ENCODE measurements around the gene ZMYM2.

Gene ZMYM2

GRCh38 chr13:20093951-20094350 lies 135.4 kb downstream of the ZMYM2 start:
- H3K4me3 ChIP-seq (ENCODE audit: low read depth, low read length) = no peak overlapping the region
- no peak for DNase-seq (ENCODE audit: low read depth)

- no peak overlapping the region for H3K4me3 ChIP-seq (ENCODE audit: low read depth, low read length)
- no peak for DNase-seq (ENCODE audit: low read depth)
These were observed 140.8 kb downstream of the ZMYM2 start for GRCh38 chr13:20099319-20099718.

- H3K4me3 ChIP-seq (ENCODE audit: low read depth, low read length) = no peak overlapping the region
- DNase-seq (ENCODE audit: low read depth) = no peak
These were observed 143.2 kb downstream of the ZMYM2 start for GRCh38 chr13:20101467-20102316.

- no peak overlapping the region for H3K4me3 ChIP-seq (ENCODE audit: low read depth, low read length)
- no peak for DNase-seq (ENCODE audit: low read depth)
These were observed 144.1 kb downstream of the ZMYM2 start for GRCh38 chr13:20102525-20103180.

- H3K4me3 ChIP-seq (ENCODE audit: low read depth, low read length) = no peak overlapping the region
- no peak for DNase-seq (ENCODE audit: low read depth)
These were observed 146.7 kb downstream of the ZMYM2 start for GRCh38 chr13:20105161-20105689.

- no peak overlapping the region for H3K4me3 ChIP-seq (ENCODE audit: low read depth, low read length)
- no peak for DNase-seq (ENCODE audit: low read depth)
These were observed 148.2 kb downstream of the ZMYM2 start for GRCh38 chr13:20106742-20107141.

GRCh38 chr13:20109037-20109436 lies 150.5 kb downstream of the ZMYM2 start:
- H3K4me3 ChIP-seq (ENCODE audit: low read depth, low read length) = no peak overlapping the region
- no peak for DNase-seq (ENCODE audit: low read depth)

GRCh38 chr13:20114066-20114610 lies 155.6 kb downstream of the ZMYM2 start:
- H3K4me3 ChIP-seq (ENCODE audit: low read depth, low read length) = no peak overlapping the region
- no peak for DNase-seq (ENCODE audit: low read depth)

- H3K4me3 ChIP-seq (ENCODE audit: low read depth, low read length) = no peak overlapping the region
- DNase-seq (ENCODE audit: low read depth) = no peak
These were observed 157.7 kb downstream of the ZMYM2 start for GRCh38 chr13:20116213-20116612.

- peak overlapping the region; percentile 46 for H3K4me3 ChIP-seq (ENCODE audit: low read depth, low read length)
- DNase-seq (ENCODE audit: low read depth) = no peak
These were observed 160.0 kb downstream of the ZMYM2 start for GRCh38 chr13:20118268-20119140.

- no peak for DNase-seq (ENCODE audit: low read depth)
- H3K4me3 ChIP-seq (ENCODE audit: low read depth, low read length) = peak overlapping the region; percentile 35
These were observed 161.4 kb downstream of the ZMYM2 start for GRCh38 chr13:20119960-20120359.

GRCh38 chr13:20121159-20121525 lies 162.6 kb downstream of the ZMYM2 start:
- peak overlapping the region; percentile 35 for H3K4me3 ChIP-seq (ENCODE audit: low read depth, low read length)
- no peak for DNase-seq (ENCODE audit: low read depth)

GRCh38 chr13:20124303-20124702 lies 165.8 kb downstream of the ZMYM2 start:
- no peak for DNase-seq (ENCODE audit: low read depth)
- no peak overlapping the region for H3K4me3 ChIP-seq (ENCODE audit: low read depth, low read length)

GRCh38 chr13:20125129-20125782 lies 166.7 kb downstream of the ZMYM2 start:
- no peak for DNase-seq (ENCODE audit: low read depth)
- H3K4me3 ChIP-seq (ENCODE audit: low read depth, low read length) = no peak overlapping the region

GRCh38 chr13:20125783-20126165 lies 167.2 kb downstream of the ZMYM2 start:
- DNase-seq (ENCODE audit: low read depth) = no peak
- H3K4me3 ChIP-seq (ENCODE audit: low read depth, low read length) = no peak overlapping the region

GRCh38 chr13:20126541-20127261 lies 168.2 kb downstream of the ZMYM2 start:
- no peak for DNase-seq (ENCODE audit: low read depth)
- no peak overlapping the region for H3K4me3 ChIP-seq (ENCODE audit: low read depth, low read length)

GRCh38 chr13:20127262-20127561 lies 168.7 kb downstream of the ZMYM2 start:
- H3K4me3 ChIP-seq (ENCODE audit: low read depth, low read length) = peak overlapping the region; percentile 44
- DNase-seq (ENCODE audit: low read depth) = no peak

- peak overlapping the region; percentile 44 for H3K4me3 ChIP-seq (ENCODE audit: low read depth, low read length)
- no peak for DNase-seq (ENCODE audit: low read depth)
These were observed 169.3 kb downstream of the ZMYM2 start for GRCh38 chr13:20127562-20128458.
